Upper lobe of right lung (tissue), 1 donor: ENCODE measurements around the gene TMED8. TPM values are rescaled to one million over a fixed set of nuclear protein-coding genes. Genes with fewer than 3 reads are reported as not detected.
A peak's percentile ranks its signal among the peaks of the same experiment; 100 is the strongest.

Experiments used
- ATAC-seq: fragments of 200-7000 bp; cut with Tn5 transposase; one replicate; pipeline ENCODE4 v1.9.1; 2020; ENCODE audit warnings: mild to moderate bottlenecking, moderate library complexity
- DNase-seq: peaks from one replicate; pipeline ENCODE4 v3.0.0-alpha.2; 2020
- H3K27ac ChIP-seq: fragments of 200-600 bp; one replicate; pipeline ENCODE4 v1.8.0; 2022
- H3K27me3 ChIP-seq: fragments of 200-600 bp; one replicate; pipeline ENCODE4 v1.8.0; 2022; ENCODE audit warnings: mild to moderate bottlenecking
- H3K36me3 ChIP-seq: fragments of 200-600 bp; one replicate; pipeline ENCODE4 v1.8.0; 2022
- H3K4me1 ChIP-seq: fragments of 200-600 bp; one replicate; pipeline ENCODE4 v1.8.0; 2022
- H3K4me3 ChIP-seq: fragments of 200-600 bp; one replicate; pipeline ENCODE4 v1.8.0; 2022; ENCODE audit warnings: mild to moderate bottlenecking
- H3K9me3 ChIP-seq: fragments of 200-600 bp; one replicate; pipeline ENCODE4 v1.8.0; 2022
- CTCF ChIP-seq: fragments of 200-600 bp; IDR thresholded peaks from one replicate; pipeline ENCODE4 v1.8.0; 2022; ENCODE audit warnings: antibody characterized with exemption
- intact Hi-C: fragments of 100-400 bp; cut with DNase I; formaldehyde crosslinking; loops from one replicate; pipeline ENCODE4 v1.11.0; 2022
- total RNA-seq: library from RNA; stranded (reverse); fragmentation: NEBNext Ultra II Directional; extraction: Animal tissue kit (Norgen Biotek cat#: 25700); gene quantifications from one replicate; pipeline ENCODE4 v1.2.1, GENCODE V29; 2021
- donor health status: DM: no; HTN: yes; CAD: no; lungs with severe emphysema.

Gene TMED8
- total RNA-seq, 1 donor from 2014 or later: 11.3 TPM

DNA sequence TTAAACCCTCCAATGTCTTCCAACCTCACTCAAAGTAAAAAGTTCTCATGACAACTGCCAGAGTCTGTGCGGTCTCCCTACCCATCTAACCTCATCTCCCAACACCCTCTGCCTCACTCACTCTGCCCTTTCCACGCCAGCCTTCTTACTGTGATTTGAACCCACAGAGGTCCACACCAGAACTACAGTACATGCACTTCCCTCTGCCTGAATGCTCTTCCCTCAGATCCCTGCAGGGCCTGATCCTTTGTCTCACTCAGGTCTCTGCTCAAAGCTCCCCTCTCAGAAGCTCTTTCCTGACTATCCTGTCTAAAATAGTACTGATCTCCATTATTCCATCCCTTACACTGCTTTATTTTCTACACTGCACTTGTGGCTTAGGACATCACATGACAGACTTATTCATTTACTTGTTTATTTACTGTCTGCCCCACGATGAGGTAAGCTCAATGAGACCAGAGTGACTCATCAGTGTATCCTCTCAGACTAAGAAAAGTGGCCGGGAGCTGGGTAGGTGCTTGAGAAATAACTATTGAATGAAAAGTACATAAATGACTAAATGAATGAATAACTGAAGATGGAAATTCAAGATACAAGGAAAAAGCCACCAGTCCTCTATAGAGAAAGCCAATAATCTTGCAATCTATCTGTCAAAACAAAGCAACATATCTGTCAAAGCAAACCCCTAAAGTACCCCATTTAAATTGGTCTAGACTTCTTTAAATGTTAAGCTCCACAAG lies 73.3 kb downstream of the TMED8 start:
- Histone ChIP-seq H3K9me3 (no peaks in the 10 kb centered on the region), H3K4me1 (no peaks in the 10 kb centered on the region), H3K36me3 (peaks cover 16% of the 10 kb centered on the region), H3K27me3 (no peaks in the 10 kb centered on the region), H3K4me3 (no peak overlapping the region), H3K27ac (no peak overlapping the region)
- DNase-seq (no peak), ATAC-seq (peak; percentile 79)
- intact Hi-C loops: no loop called here
- TF ChIP-seq CTCF: no peak

- ATAC-seq: peak; percentile 50
- Histone ChIP-seq H3K27me3 (no peaks in the 10 kb centered on the region), H3K27ac (no peak overlapping the region), H3K36me3 (peaks cover 21% of the 10 kb centered on the region), H3K4me3 (no peak overlapping the region), H3K4me1 (no peaks in the 10 kb centered on the region), H3K9me3 (no peaks in the 10 kb centered on the region)
- no peak for DNase-seq
- no peak for TF ChIP-seq CTCF
- intact Hi-C loops: no loop called here
These were observed 74.0 kb downstream of the TMED8 start for GRCh38 chr14:77302926-77303325.

DNA sequence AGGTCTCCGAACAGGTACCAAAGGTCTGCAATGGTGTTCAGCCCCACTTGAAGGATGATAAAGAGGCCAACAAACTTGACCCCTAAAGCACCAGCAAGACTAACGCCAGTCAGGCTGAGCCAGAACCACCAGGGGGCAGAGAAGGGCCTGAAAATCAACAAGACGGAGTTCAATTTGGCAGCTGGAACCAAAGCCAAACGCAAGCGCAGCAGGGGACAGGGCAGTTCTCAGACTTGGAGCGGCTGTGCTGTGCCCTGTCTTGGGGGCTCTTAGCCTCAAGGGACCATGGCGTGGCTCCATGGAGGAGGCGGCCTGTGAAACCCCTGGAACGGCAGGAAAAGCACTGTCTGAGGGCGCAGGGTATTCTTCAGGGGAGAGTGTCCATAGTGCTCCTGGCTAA lies 75.8 kb downstream of the TMED8 start:
- Histone ChIP-seq H3K27me3 (no peaks in the 10 kb centered on the region), H3K9me3 (no peaks in the 10 kb centered on the region), H3K36me3 (peaks cover 25% of the 10 kb centered on the region), H3K4me3 (no peak overlapping the region), H3K27ac (no peak overlapping the region), H3K4me1 (no peaks in the 10 kb centered on the region)
- peak; percentile 59 for TF ChIP-seq CTCF
- intact Hi-C loops: no loop called here
- ATAC-seq: peak; percentile 68
- no peak for DNase-seq

DNA sequence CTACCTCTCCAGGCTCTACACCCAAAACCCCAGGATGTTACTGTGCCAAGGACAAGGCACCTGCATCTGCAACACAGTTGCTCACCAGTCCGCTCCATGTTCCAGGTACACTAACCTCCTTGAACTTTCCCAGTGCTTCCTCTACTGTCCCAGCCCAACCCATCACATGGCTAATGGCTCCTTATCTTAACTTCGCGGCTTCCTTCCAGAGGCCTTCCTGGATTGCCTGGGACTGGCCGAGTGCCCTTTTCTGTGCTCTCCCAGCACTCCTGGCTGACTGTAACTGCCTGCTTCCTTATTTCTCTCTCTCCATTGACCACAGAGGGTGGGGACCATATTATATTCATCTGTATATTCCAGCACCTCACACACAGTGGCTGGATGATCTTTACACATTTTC lies 77.1 kb downstream of the TMED8 start:
- DNase-seq (no peak), ATAC-seq (no peak)
- no peaks in the 10 kb centered on the region for H3K4me1 ChIP-seq
- intact Hi-C loops: no loop called here
- H3K9me3 ChIP-seq: no peaks in the 10 kb centered on the region
- no peaks in the 10 kb centered on the region for H3K27me3 ChIP-seq
- H3K36me3 ChIP-seq: peaks cover 22% of the 10 kb centered on the region
- no peak overlapping the region for H3K4me3 ChIP-seq
- H3K27ac ChIP-seq: no peak overlapping the region
- no peak for TF ChIP-seq CTCF

- no peak overlapping the region for H3K27ac ChIP-seq
- H3K9me3 ChIP-seq: no peaks in the 10 kb centered on the region
- H3K4me3 ChIP-seq: no peak overlapping the region
- ATAC-seq (no peak), DNase-seq (no peak)
- H3K4me1 ChIP-seq: no peaks in the 10 kb centered on the region
- TF ChIP-seq CTCF: no peak
- H3K36me3 ChIP-seq: peaks cover 22% of the 10 kb centered on the region
- no peaks in the 10 kb centered on the region for H3K27me3 ChIP-seq
- intact Hi-C loops: no loop called here
These were observed 80.0 kb downstream of the TMED8 start for GRCh38 chr14:77296906-77297305.

DNA sequence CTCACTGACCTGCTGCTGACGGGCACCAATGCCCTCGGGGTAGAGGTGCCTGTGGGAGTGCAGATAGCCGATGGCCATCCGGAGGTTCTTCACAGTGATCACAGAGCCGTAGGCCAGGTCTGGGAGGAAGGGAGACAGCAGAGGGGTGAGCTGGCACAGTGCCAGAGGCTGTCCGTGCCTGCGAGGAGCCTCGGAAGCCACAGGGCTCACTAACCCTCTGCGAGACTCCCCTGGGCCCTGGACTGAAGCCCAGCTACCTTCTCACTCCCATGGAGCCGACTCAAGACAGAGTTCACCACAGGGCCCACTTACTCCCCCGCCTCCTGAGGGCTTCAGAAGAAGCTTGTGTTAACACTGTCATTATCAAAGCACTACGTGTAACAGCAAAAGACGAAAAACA lies 80.7 kb downstream of the TMED8 start:
- ATAC-seq (peak; percentile 8), DNase-seq (no peak)
- H3K4me1 ChIP-seq: no peaks in the 10 kb centered on the region
- no peak for TF ChIP-seq CTCF
- H3K27me3 ChIP-seq: no peaks in the 10 kb centered on the region
- no peaks in the 10 kb centered on the region for H3K9me3 ChIP-seq
- H3K27ac ChIP-seq: no peak overlapping the region
- peaks cover 23% of the 10 kb centered on the region for H3K36me3 ChIP-seq
- H3K4me3 ChIP-seq: no peak overlapping the region
- intact Hi-C loops: no loop called here
